Right lobe of liver (tissue), 4 donors: ENCODE results near the gene ANKK1.

Experiments used
- POLR2A ChIP-seq: fragments of 450-650 bp; IDR thresholded peaks from one replicate; pipeline ENCODE4 v1.6.1; 2017; ENCODE audit warnings: antibody characterized with exemption, mild to moderate bottlenecking
- TF ChIP-seq, protein P1 (sequence below), 4 donors: fragments of 200-600 bp in 3 of 4; fragments of 450-650 bp in 1 of 4; IDR thresholded peaks; one replicate each; pipeline versions ENCODE4 v1.5.1 to v1.8.0; 2016 to 2022; ENCODE audit warnings: antibody characterized with exemption in 4 of 4, mild to moderate bottlenecking in 2 of 4
- donor health status: DM: no; HTN: no; CAD: no.
- donor health status: DM: no; HTN: no; CAD: no.
- donor health status: DM: no; HTN: yes; CAD: no.

GRCh38 chr11:113393501-113393985, 6.0 kb downstream of the ANKK1 start:
- TF ChIP-seq, protein P1, sequence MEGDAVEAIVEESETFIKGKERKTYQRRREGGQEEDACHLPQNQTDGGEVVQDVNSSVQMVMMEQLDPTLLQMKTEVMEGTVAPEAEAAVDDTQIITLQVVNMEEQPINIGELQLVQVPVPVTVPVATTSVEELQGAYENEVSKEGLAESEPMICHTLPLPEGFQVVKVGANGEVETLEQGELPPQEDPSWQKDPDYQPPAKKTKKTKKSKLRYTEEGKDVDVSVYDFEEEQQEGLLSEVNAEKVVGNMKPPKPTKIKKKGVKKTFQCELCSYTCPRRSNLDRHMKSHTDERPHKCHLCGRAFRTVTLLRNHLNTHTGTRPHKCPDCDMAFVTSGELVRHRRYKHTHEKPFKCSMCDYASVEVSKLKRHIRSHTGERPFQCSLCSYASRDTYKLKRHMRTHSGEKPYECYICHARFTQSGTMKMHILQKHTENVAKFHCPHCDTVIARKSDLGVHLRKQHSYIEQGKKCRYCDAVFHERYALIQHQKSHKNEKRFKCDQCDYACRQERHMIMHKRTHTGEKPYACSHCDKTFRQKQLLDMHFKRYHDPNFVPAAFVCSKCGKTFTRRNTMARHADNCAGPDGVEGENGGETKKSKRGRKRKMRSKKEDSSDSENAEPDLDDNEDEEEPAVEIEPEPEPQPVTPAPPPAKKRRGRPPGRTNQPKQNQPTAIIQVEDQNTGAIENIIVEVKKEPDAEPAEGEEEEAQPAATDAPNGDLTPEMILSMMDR (IDR thresholded peaks at IDR 0.05): no peak
- no peak for TF ChIP-seq POLR2A
